GM12892 (cell line): ENCODE results near the gene TAOK3.

Experiments
- POLR2A ChIP-seq: IDR thresholded peaks from 2 replicates; pipeline ENCODE4 v1.6.1; 2011; ENCODE audit warnings: low read depth, low read length, control low read depth
- POLR2AphosphoS5 ChIP-seq: IDR thresholded peaks from 2 replicates; pipeline ENCODE4 v1.6.1; 2011; ENCODE audit warnings: low read depth, low read length, control low read depth

DNA sequence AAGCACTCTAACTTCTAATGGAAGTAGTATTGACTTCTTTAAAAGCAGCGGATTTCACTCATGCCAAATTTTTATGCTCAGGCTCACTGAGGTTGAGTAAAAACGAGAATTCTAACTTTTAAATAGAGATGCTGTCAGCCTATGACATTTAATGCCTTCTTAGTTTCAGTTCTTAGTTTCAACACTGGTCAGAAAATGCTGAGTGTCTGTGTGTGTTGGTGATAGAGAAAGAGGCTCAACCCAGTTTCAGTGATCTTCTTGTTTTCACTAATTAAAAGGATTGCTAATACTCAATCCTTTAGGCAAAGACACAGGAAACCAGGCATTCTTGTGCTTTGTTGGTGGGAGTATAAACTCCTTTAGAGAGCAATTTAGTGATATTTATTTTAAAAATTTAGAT, 205.8 kb downstream of the TAOK3 start:
- TF ChIP-seq POLR2A = no peak
- TF ChIP-seq POLR2AphosphoS5 = no peak
